Testis (tissue), 2 donors: ENCODE measurements around the gene CAPG.

Source experiments
- POLR2A ChIP-seq: fragments of 450-650 bp; IDR thresholded peaks from one replicate; pipeline ENCODE4 v1.6.1; 2017; ENCODE audit warnings: antibody characterized with exemption, mild to moderate bottlenecking, moderate library complexity
- TF ChIP-seq, protein P1 (sequence below), 3 experiments: fragments of 450-650 bp in 2 of 3; fragments of 200-600 bp in 1 of 3; sonication (generic) in 1 of 3; IDR thresholded peaks; one replicate each; pipeline ENCODE4 v1.5.1; 2016 to 2019; ENCODE audit warnings: antibody characterized with exemption in 3 of 3, mild to moderate bottlenecking in 2 of 3, moderate library complexity in 1 of 3

DNA sequence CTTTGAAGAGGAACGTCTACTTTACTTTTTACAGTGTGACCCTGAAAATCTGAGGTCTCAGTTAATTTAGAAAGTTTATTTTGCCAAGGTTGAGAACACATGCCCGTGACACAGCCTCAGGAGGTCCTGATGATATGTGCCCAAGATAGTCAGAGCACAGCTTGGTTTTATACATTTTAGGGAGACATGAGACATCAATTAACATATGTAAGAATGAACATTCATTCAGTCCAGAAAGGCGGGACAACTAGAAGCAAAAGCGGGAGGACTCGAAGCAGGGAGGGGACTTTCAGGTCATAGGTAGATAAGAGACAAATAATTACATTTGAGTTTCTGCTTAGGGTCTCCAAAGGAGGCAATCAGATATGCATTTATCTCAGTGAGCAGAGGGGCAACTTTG is 31.9 kb downstream of the CAPG start:
- TF ChIP-seq, protein P1, sequence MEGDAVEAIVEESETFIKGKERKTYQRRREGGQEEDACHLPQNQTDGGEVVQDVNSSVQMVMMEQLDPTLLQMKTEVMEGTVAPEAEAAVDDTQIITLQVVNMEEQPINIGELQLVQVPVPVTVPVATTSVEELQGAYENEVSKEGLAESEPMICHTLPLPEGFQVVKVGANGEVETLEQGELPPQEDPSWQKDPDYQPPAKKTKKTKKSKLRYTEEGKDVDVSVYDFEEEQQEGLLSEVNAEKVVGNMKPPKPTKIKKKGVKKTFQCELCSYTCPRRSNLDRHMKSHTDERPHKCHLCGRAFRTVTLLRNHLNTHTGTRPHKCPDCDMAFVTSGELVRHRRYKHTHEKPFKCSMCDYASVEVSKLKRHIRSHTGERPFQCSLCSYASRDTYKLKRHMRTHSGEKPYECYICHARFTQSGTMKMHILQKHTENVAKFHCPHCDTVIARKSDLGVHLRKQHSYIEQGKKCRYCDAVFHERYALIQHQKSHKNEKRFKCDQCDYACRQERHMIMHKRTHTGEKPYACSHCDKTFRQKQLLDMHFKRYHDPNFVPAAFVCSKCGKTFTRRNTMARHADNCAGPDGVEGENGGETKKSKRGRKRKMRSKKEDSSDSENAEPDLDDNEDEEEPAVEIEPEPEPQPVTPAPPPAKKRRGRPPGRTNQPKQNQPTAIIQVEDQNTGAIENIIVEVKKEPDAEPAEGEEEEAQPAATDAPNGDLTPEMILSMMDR (IDR thresholded peaks at IDR 0.05), result no peak
- TF ChIP-seq POLR2A, result no peak
